Measurements from ENCODE around the gene RALBP1.

Gene RALBP1

DNA sequence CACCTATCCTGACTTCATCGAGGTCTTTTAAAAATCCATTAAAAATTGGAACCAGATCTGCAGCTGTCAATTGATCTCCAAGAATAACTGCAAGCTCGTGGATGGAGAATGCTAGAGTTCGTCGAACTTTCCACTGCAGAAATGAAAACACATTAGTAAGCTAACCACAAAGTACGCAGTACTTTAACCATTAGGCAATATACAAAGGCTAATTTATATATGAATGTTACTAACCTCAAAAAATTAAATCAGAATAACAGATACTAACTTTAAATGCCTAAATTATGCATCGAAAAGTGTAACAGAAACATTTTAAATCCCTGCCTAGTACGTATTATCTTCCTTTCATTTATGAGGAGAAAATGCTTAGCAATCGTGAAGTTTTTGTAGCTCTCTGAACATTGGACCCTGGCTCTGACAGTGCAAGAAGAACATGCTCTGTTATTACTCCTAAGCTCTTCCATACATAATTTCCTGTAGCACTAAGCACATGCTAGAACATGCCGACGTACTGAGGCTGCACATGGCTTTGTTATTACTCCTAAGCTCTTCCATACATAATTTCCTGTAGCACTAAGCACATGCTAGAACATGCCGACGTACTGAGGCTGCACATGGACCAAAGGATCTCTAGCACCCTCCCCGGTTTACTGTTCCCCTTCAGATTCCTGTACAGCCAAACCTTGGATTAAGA lies 82.1 kb downstream of the RALBP1 start:
- TF ChIP-seq CEBPB (IDR thresholded peaks at IDR 0.05) (no peak), YY1 (IDR thresholded peaks at IDR 0.05; ENCODE audit: low read depth) (no peak), TAF1 (IDR thresholded peaks at IDR 0.05; ENCODE audit: low read depth) (no peak), REST (IDR thresholded peaks at IDR 0.05; ENCODE audit: low read depth) (no peak), NFIC (IDR thresholded peaks at IDR 0.05) (no peak), EGR1 (IDR thresholded peaks at IDR 0.05) (no peak), MAX (IDR thresholded peaks at IDR 0.05) (no peak), ZBTB7A (IDR thresholded peaks at IDR 0.05; ENCODE audit: low read depth) (no peak), RAD21 (IDR thresholded peaks at IDR 0.05; ENCODE audit: low read depth) (no peak), TEAD4 (IDR thresholded peaks at IDR 0.05) (no peak), FOXM1 (IDR thresholded peaks at IDR 0.05; ENCODE audit: borderline replicate concordance, low read depth) (no peak), TCF12 (IDR thresholded peaks at IDR 0.05; ENCODE audit: low read depth) (no peak)
- TF ChIP-seq, protein P1, sequence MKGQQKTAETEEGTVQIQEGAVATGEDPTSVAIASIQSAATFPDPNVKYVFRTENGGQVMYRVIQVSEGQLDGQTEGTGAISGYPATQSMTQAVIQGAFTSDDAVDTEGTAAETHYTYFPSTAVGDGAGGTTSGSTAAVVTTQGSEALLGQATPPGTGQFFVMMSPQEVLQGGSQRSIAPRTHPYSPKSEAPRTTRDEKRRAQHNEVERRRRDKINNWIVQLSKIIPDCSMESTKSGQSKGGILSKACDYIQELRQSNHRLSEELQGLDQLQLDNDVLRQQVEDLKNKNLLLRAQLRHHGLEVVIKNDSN (IDR thresholded peaks at IDR 0.05) = no peak

DNA sequence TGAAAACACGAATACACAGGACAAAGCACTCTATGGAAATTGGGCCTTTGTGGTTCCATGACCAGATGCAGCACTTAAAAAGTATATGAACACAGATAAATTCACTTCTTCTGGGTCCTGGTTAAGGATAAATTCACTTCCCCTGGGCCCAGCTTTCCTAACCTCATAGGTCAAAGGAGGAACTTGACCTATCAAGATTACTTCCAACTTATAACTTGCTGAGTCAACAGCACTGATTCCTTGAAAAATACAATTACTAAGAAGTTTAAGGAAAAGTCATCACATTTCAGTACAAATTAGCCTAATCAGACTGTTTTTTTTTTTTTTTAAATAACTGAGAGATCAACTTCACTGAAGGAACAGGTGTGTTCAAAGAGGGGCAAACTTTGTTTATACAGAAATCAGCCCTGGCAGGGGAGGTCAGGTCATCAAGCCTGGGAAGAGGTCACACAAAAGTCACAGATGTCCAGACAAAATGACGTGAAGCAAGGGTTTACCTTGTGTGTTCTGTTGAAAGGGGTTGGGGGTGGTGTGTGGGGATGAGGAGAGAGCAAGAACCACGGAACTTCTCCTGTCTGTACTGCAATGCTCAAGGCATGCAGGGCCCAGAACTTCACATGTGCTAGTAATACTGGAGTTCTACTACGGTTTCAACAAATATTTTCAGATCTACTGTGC lies 83.2 kb downstream of the RALBP1 start:
- TF ChIP-seq ZBTB7A (IDR thresholded peaks at IDR 0.05; ENCODE audit: low read depth) (no peak), CEBPB (IDR thresholded peaks at IDR 0.05) (no peak), RAD21 (IDR thresholded peaks at IDR 0.05; ENCODE audit: low read depth) (no peak), NFIC (IDR thresholded peaks at IDR 0.05) (no peak), TCF12 (IDR thresholded peaks at IDR 0.05; ENCODE audit: low read depth) (no peak), MAX (IDR thresholded peaks at IDR 0.05) (no peak), TEAD4 (IDR thresholded peaks at IDR 0.05) (no peak), CREB1 (IDR thresholded peaks at IDR 0.05; ENCODE audit: low read depth) (no peak), YY1 (IDR thresholded peaks at IDR 0.05; ENCODE audit: low read depth) (no peak), TAF1 (IDR thresholded peaks at IDR 0.05; ENCODE audit: low read depth) (no peak), EP300 (IDR thresholded peaks at IDR 0.05; ENCODE audit: borderline replicate concordance) (no peak), EGR1 (IDR thresholded peaks at IDR 0.05) (no peak), FOXM1 (IDR thresholded peaks at IDR 0.05; ENCODE audit: borderline replicate concordance, low read depth) (no peak), REST (IDR thresholded peaks at IDR 0.05; ENCODE audit: low read depth) (no peak)
- TF ChIP-seq, protein P1 (IDR thresholded peaks at IDR 0.05) = no peak

GRCh38 chr18:9559253-9559652 lies 83.9 kb downstream of the RALBP1 start:
- no peak for TF ChIP-seq EGR1 (IDR thresholded peaks at IDR 0.05)
- no peak for TF ChIP-seq TEAD4 (IDR thresholded peaks at IDR 0.05)
- no peak for TF ChIP-seq TCF12 (IDR thresholded peaks at IDR 0.05; ENCODE audit: low read depth)
- TF ChIP-seq FOXM1 (IDR thresholded peaks at IDR 0.05; ENCODE audit: borderline replicate concordance, low read depth) = no peak
- TF ChIP-seq MAX (IDR thresholded peaks at IDR 0.05) = no peak
- no peak for TF ChIP-seq EP300 (IDR thresholded peaks at IDR 0.05; ENCODE audit: borderline replicate concordance)
- TF ChIP-seq TAF1 (IDR thresholded peaks at IDR 0.05; ENCODE audit: low read depth) = no peak
- no peak for TF ChIP-seq RAD21 (IDR thresholded peaks at IDR 0.05; ENCODE audit: low read depth)
- TF ChIP-seq CEBPB (IDR thresholded peaks at IDR 0.05) = no peak
- no peak for TF ChIP-seq CREB1 (IDR thresholded peaks at IDR 0.05; ENCODE audit: low read depth)
- TF ChIP-seq ZBTB7A (IDR thresholded peaks at IDR 0.05; ENCODE audit: low read depth) = no peak
- no peak for TF ChIP-seq NFIC (IDR thresholded peaks at IDR 0.05)
- TF ChIP-seq YY1 (IDR thresholded peaks at IDR 0.05; ENCODE audit: low read depth) = no peak
- TF ChIP-seq, protein P1 (IDR thresholded peaks at IDR 0.05) = no peak
- no peak for TF ChIP-seq REST (IDR thresholded peaks at IDR 0.05; ENCODE audit: low read depth)
